ENCODE results near the gene MED23.
"Not testable (repeated sequence)": the region's sequence is repeated elsewhere in the genome, so short reads cannot be mapped to it uniquely, and the experiment has no call there.

Gene MED23

DNA sequence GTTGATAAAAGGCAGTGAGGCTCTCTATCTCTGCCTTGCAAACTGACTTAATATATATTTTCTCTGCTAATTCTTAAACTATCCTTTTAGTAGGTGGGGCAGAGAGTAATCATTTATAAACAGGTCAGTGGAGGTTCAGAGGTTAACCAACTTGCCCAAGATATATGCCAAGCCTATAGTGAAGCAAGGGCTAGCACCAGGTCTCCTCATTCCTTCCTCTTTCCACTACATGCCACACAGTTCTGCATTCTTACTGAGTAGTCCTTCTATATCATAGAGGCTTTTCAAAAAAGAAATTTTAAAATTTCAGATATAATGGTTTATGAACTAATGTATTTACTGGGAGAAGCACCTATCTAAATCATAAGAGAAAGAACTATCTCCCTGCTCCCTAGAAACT lies 46.5 kb downstream of the MED23 start:
- no peak overlapping the region for H3K4me3 ChIP-seq
- H3K27ac ChIP-seq: no peak overlapping the region

DNA sequence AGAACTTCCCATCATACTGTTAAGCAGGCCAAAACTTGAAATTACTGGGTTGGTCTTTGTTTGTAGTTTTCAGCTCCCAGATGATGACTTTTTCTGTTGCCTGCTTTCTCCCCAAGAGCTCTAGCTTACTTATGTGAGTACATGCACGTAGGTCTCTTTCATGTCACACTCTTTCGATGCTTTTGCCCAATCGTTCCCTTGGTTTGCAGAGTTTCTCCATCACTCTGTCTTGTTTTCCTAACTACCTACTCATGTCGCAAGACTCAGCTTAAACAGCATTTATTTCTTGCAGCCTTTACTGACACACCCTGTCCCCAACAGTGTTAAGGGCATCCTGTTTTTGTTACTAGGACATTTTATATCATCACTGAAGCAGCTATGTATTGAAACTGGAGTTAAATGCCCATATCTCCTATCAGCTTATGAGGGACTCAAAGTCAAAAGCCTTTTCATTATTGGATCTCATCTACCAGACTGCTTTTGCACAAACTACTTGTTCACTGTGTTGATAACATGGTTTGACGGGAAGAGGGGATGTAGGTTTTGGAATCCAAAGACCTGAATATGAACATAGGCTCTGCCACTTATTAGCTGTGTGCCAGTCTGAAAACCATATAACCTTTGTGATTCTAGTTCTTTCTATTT lies 52.1 kb downstream of the MED23 start:
- peak overlapping the region in 2 of 21 experiments; percentile 1 to 4 for H3K27ac ChIP-seq
- H3K4me3 ChIP-seq: no peak overlapping the region

DNA sequence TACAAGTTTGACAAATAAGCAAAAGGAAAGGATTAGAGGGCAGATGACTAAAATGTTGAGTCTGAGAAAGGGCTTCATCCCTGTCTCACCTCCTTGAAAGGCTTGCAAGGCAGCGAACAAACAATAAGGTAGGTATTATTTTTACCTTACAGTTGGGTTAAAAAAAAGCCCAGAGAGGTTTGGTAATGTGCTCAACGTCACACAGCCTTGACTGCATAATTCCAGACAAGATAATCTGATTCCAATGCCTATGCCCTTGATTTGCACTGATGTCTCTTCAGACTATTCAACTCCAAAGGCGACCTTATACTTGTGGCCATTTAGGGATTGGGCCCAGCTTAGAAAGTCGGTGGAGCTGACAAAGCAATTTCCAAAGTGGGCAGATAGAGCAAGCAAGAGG lies 53.4 kb downstream of the MED23 start:
- no peak overlapping the region for H3K4me3 ChIP-seq
- peak overlapping the region in 1 of 21 experiments; percentile 4 for H3K27ac ChIP-seq

DNA sequence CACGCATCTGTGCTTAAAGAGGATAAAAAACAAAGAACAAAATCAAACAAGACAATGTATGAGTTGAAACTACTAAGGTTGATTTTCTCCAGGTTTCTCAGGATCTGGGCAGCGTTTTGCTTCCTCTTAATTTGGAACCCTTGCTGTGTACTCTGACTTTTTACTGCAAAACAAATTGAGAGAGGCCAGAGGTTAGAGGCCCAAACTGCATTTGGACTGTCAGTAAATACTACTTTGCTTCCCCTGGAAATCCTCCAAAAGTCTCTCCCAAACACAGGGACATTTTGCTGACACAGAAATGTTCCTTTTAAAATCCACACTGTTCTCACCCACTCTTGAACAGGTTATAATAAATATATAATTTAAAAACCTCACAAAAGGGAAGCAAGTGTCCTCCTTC lies 53.9 kb downstream of the MED23 start:
- H3K27ac ChIP-seq: peak overlapping the region in 1 of 21 experiments; percentile 10
- no peak overlapping the region for H3K4me3 ChIP-seq

DNA sequence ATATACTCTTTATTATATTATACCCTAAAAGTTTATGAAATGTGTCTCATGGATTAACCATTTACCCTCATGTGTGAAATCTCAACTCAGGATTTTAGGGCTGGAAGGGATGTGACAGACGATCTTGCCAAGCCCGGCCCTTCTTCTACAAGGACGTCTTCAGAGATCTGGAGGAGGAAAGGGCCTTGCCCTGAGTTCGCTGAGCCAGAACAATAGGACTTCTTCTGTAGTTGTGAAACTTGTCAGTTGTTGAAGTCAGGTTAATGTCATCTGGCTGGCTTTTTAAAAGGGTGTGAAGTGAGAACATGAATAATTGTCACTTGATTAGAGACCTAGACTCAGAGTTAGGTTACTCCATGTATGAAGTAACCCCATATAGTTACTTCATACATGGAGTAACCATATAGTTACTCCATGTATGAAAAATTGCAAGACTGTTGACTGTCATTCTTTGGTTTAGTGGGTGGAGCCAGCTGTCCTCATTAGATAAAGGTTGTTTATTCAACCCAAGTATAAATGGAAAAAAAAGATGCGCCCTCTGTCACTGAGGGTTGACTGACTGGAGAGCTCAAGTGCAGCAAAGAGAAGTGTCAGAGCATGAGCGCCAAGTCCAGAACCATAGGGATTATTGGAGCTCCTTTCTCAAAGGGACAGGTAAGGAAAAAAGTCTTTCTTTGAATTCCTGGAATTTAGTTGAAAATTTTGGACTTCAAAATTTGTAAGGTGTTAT lies 55.2 kb downstream of the MED23 start, which contains the start of gene ARG1:
TSS of gene ARG1 (plus strand) at position 541 of the 730 bp plus-strand sequence. CDS start at position 598, 57 bp downstream.
- H3K4me3 ChIP-seq: peak within 1 kb of the TSS in 1 of 7 experiments; percentile 0
- H3K27ac ChIP-seq: peak within 1 kb of the TSS in 2 of 21 experiments; percentile 10 to 25

DNA sequence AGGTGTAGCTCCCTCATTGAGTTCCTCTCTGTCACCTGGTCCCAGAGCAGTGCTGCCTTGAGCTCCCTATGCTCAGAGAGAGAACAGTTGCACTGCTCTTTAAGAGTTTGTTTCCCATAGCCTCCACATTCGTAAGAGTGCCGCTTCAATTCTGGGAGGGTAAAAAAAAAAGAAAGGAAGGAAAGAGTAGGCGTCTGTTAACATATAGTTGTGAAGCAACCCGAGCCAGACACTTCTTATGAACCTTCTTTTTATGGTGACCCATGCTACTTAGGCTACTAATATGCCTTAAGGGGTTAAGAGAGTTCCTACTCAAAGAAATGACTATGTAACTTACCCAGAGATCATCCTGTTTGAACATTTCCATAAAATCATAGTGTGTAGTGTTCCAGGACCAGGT lies 59.3 kb downstream of the MED23 start:
- Histone ChIP-seq H3K4me3 (no peak overlapping the region), H3K27ac (no peak overlapping the region)

DNA sequence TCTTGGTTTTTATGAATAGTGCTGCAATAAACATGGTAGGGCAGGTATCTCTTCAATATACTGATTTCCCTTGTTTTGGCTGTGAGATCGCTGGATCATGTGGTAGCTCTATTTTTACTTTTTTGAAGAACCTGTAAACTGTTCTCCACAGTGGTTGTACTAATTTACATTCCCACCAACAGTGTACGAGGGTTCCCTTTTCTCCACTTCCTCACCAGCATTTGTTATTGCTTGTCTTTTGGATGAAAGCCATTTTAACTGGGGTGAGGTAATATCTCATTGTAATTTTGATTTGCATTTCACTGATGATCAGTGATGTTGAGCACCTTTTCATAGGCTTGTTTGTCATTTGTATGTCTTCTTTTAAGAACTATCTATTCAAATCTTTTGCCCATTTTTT lies 63.0 kb downstream of the MED23 start:
- no peak overlapping the region for H3K27ac ChIP-seq
- H3K4me3 ChIP-seq: no peak overlapping the region

DNA sequence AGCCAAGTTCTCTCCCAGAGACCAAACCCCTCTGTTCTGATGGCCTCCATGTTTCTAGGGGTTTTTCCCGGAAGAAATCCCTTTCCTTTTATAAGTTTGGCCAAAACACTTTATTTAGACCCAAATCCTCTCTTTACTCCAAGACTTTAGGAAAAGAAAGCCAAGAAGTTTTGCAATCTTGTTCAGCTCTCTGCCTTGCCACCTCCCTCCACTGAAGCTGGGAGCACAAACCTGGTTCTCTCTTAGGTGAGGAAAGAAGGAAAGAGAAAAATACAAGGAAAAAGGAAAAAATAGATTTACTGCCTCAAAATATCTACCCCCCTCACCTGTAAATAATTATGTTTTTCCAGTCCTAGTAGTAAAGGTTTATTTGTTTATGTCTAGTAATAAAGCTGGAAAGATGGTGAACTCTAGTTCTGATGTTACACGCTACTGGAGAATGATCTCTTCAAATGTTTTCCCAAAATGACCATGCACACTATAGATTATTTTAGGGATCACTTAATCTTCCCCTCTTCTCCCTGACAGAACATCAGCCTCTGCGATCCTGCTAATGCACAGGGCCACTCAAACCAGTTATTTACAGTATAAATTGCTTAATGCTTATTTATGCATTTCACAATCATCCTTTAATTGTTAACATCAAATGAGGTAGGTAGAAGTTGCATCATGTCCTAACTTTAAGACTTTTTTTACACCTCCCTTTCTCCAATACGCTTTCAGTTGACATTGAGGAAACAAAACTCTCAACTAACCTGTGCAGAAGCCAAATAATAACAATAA lies 65.9 kb downstream of the MED23 start:
- no peak overlapping the region for H3K27ac ChIP-seq
- H3K4me3 ChIP-seq: no peak overlapping the region

DNA sequence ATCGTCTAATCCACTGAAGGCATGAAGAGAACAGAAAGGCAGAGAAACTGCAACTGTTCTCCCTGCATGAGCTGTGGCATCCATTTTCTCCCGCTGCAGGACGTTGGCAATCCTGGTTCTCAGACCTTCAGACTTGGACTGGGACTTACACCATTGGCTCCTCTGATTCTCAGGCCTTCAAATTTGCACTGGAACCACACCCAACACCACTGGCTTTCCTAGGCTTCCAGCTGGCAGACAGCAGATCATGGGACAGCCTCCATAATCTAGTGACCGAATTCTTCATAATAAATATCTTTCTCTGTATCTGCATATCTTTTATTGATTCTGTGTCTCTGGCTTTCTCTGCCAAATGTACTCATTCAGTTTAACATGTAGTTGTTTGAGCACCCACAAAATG lies 69.1 kb downstream of the MED23 start:
- no peak overlapping the region for H3K27ac ChIP-seq
- H3K4me3 ChIP-seq: no peak overlapping the region

DNA sequence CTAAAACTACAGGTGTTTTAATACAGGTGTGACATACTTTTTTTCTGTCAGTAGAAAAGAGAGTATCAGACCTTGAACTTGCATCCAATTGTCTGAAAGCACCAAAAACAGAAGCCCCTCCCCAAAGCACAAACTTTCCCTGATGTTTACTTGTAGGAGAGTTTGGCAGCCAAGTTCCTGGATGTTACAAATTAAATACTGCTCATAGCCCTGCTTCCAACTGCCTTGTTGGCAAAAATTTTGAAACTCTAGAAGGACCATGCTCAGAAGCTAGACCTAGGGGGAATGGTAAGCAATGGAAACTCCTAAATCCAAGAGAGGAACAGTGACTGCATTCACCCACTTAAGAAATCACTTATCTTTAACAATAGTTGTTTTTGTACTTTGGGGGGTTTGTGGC lies 72.0 kb downstream of the MED23 start:
- H3K4me3 ChIP-seq: no peak overlapping the region
- no peak overlapping the region for H3K27ac ChIP-seq

DNA sequence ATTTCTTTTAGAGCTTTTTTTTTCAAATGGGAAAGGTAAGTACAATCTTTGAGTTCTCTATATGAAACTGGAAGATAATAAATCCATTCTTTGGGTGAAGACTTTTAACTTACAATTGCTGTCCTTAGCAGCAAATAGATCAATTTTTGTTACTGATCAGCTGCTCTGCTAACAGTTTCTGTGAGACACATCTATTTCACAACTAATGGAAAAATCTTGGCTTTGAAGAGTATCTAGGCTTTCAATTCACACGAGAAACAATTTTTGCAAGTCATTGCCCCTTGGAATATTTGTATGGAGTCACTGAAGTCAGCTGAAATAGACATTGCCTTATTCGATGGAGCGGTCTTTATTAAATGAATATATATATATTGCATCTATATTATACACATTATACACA lies 75.5 kb downstream of the MED23 start:
- Histone ChIP-seq H3K4me3 (no peak overlapping the region), H3K27ac (no peak overlapping the region)

DNA sequence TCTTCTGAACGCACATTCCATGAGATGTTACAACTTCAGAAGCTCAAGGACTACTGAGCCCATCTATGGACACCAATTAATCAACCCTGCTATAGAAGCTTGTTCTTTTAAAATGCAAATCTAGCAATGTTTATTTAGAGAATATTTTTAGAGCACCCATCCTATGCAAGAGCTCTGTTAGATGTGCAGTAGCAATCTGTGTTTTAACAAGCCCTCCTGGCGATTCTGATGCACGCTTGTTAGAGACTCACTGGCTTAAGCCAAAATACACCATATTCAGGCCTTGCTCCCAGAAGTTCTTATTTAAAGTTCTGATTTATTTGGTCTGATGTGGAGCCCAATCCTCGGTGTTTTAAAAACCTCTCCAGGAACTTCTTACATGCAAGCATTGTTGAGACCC lies 76.1 kb downstream of the MED23 start:
- H3K27ac ChIP-seq: no peak overlapping the region
- H3K4me3 ChIP-seq: no peak overlapping the region

DNA sequence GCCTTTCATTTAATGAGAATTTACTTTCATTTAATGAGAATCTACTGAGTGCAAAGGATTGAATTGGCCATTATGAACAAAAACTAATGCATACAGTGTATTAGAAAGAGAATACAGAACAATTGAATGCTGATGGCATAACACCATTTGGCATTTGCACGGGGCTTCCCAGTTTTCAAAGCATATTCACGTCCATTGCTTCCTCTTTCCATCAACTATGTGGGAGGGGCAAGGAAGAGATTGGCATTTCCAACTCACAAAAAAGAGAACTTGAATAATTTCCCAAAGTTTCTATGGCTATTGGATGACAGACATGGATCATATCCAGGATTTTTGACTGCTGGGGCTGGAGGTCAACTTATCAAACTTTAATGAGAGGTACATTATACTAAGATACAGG lies 78.2 kb downstream of the MED23 start:
- Histone ChIP-seq H3K27ac (no peak overlapping the region), H3K4me3 (no peak overlapping the region)

DNA sequence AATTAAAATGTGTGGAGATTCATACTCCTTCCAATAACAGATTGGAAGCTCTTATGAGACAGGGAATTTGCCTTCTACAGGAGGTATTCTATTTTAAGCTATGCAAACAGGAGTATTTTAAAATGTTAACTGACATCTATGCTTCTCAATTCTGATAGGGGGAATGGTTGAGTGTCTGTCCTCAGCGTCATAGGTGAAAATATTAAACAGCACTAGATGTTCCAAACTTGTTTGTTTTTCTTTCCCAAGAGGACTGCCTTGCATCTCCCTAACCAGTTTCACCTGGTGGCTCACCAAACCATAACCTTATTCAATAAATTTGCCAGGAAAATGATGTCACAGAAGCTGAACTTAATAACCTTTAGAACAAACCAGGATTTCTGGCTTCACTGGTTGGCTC lies 79.6 kb downstream of the MED23 start:
- no peak overlapping the region for H3K27ac ChIP-seq

DNA sequence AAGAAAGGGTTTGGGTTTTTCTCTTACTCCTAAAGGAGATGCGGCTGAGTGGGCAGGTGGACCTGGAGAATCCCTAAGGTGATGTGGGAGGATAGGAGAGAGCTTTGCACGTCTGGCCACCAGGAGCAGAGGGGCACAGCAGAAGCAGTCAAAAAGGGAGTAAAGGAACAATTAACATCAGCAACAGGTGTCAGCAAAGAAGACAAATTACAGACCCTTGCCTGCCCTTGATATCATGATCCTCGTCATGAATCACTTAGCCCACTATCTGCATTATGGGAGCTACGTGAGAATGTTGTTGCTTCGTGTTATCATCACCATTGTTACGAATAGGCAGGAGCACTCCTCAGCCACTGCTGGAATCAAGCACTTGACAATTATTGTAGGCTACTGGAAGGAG lies 80.6 kb downstream of the MED23 start:
- Histone ChIP-seq H3K27ac (no peak overlapping the region), H3K4me3 (no peak overlapping the region)

More for the DNA sequence above, 79.6 kb downstream of the MED23 start:
- H3K4me3 ChIP-seq: no peak overlapping the region

DNA sequence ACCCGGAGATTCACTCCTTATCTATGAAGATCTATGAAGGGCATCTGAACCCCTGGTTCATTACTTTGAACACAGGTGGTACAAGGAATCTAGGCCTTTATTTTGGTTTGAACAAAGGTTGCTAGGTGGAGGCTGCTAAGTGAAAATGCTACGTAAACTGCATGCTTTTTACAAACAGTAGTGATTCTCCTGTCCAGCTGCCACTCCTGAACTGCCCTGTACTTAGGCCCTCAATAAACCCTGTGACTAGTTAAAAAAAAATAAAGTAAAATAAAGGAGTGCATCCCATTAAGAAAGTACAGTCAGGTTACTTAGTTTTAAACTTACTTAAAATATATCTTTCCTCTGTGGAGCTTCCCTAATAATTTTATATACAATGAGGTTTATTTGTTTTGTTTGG lies 82.7 kb downstream of the MED23 start:
- no peak overlapping the region for H3K27ac ChIP-seq
- H3K4me3 ChIP-seq: no peak overlapping the region

DNA sequence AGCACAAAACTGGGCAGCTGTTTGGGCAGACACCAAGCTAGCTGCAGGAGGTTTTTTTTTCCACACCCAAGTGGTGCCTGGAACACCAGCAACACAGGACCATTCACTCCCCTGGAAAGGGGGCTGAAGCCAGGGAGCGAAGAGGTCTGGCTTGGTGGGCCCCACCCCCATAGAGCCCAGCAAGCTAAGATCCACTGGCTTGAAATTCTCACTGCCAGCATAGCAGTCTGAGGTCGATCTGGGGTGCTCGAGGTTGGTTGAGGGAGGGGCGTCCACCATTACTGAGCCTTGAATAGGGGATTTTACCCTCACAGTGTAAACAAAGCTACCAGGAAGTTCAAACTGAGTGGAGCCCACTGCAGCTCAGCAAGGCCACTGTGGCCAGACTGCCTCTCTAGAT lies 89.4 kb downstream of the MED23 start:
- not testable (repeated sequence) for H3K4me3 ChIP-seq, H3K27ac ChIP-seq

DNA sequence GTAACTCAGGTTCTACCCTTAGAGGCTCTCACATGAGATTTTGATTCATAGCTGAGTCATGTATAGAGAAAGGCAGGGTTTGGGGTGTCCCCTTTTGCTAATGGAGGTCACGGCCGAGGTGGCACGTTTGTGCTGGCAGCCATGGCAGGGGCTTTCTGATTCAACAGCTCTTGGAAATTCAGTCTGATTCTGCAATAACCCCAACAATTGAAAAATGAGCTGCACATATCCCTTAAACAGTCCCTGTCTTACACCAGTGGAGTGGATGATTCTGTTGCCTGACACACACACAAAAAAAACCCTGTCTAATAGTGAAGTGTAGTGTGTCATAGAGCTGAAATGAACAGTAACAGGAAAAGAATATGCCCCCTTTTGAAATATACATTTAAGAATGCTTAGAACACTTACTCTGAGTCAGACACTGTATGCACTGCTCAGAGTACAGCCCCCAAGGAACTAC lies 95.4 kb downstream of the MED23 start:
- H3K27ac ChIP-seq: no peak overlapping the region
- H3K4me3 ChIP-seq: no peak overlapping the region

DNA sequence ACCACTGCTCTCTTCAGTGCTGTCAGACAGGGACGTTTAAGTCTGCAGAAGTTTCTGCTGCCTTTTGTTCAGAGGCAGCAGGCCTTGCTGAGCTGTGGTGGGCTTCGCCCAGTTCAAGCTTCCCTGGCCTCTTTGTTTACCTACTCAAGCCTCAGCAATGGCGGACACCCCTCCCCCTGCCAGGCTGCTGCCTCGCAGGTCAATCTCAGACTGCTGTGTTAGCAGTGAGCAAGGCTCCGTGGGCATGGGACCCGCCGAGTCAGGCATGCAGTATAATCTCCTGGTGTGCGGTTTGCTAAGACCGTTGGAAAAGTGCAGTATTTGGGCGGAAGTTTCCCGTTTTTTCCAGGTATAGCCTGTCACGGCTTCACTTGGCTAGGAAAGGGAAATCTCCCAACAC lies 96.4 kb downstream of the MED23 start:
- not testable (repeated sequence) for H3K4me3 ChIP-seq

DNA sequence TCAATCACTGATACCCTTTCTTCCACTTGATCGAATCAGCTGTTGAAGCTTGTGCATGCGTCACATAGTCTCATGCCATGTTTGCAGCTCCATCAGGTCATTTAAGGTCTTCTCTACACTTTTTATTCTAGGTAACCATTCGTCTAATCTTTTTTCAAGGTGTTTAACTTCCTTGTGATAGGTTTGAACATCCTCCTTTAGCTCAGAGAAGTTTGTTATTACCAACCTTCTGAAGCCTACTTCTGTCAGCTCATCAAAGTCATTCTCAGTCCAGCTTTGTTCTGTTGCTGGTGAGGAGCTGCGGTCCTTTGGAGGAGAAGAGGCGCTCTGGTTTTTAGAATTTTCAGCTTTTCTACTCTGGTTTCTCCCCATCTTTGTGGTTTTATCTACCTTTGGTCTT lies 97.1 kb downstream of the MED23 start:
- not testable (repeated sequence) for H3K4me3 ChIP-seq

More for the DNA sequence above, 96.4 kb downstream of the MED23 start:
- H3K27ac ChIP-seq: not testable (repeated sequence)

More for the DNA sequence above, 97.1 kb downstream of the MED23 start:
- H3K27ac ChIP-seq: not testable (repeated sequence)
